SK-N-SH treated with all-trans-retinoic acid at 6 μM for 48 hours (cell line): Measurements from ENCODE around the gene H2BK1.

Source experiments
- ATAC-seq: fragments of 200-7000 bp; cut with Tn5 transposase; 3 replicates; pipeline ENCODE4 v1.9.1; 2020; ENCODE audit warnings: mild to moderate bottlenecking, moderate library complexity
- ARNTL ChIP-seq: fragments of 450-650 bp; formaldehyde crosslinking; IDR thresholded peaks from 2 replicates; pipeline ENCODE4 v1.5.0; 2020; ENCODE audit warnings: low read depth, mild to moderate bottlenecking, moderate library complexity, borderline replicate concordance
- BACH2 ChIP-seq: fragments of 250-450 bp; sonication (Bioruptor Pico); IDR thresholded peaks from 2 replicates; pipeline ENCODE4 v1.9.0; 2021; ENCODE audit warnings: mild to moderate bottlenecking, borderline replicate concordance
- CREB5 ChIP-seq: fragments of 250-450 bp; sonication (Bioruptor Pico); IDR thresholded peaks from 2 replicates; pipeline ENCODE4 v1.5.1; 2020; ENCODE audit warnings: low read depth, mild to moderate bottlenecking, moderate library complexity
- CSDC2 ChIP-seq: fragments of 250-450 bp; sonication (Bioruptor Pico); IDR thresholded peaks from 2 replicates; pipeline ENCODE4 v1.5.0; 2020; ENCODE audit warnings: mild to moderate bottlenecking, moderate library complexity
- ESRRG ChIP-seq: fragments of 250-450 bp; sonication (Bioruptor Pico); IDR thresholded peaks from 2 replicates; pipeline ENCODE4 v1.6.1; 2021; ENCODE audit warnings: mild to moderate bottlenecking
- GLIS3 ChIP-seq: fragments of 250-450 bp; sonication (Bioruptor Pico); IDR thresholded peaks from 2 replicates; pipeline ENCODE4 v1.5.0; 2020; ENCODE audit warnings: mild to moderate bottlenecking, moderate library complexity
- ISL1 ChIP-seq: fragments of 250-450 bp; sonication (Bioruptor Pico); IDR thresholded peaks from 2 replicates; pipeline ENCODE4 v2.1.2; 2022; ENCODE audit warnings: mild to moderate bottlenecking, moderate library complexity
- OSR1 ChIP-seq: fragments of 250-450 bp; sonication (Bioruptor Pico); IDR thresholded peaks from 2 replicates; pipeline ENCODE4 v1.8.0; 2022; ENCODE audit warnings: moderate library complexity, mild to moderate bottlenecking, inconsistent platforms
- PPARA ChIP-seq: fragments of 250-450 bp; sonication (Bioruptor Pico); IDR thresholded peaks from 2 replicates; pipeline ENCODE4 v1.5.0; 2020; ENCODE audit warnings: mild to moderate bottlenecking, borderline replicate concordance
- RARB ChIP-seq: fragments of 250-450 bp; sonication (Bioruptor Pico); IDR thresholded peaks from 2 replicates; pipeline ENCODE4 v1.8.0; 2021; ENCODE audit warnings: mild to moderate bottlenecking, moderate library complexity
- SNAI2 ChIP-seq: fragments of 250-450 bp; sonication (Bioruptor Pico); IDR thresholded peaks from 2 replicates; pipeline ENCODE4 v1.5.0; 2020; ENCODE audit warnings: mild to moderate bottlenecking, moderate library complexity
- TCF4 ChIP-seq: fragments of 250-450 bp; sonication (Bioruptor Pico); IDR thresholded peaks from 2 replicates; pipeline ENCODE4 v1.8.0; 2021; ENCODE audit warnings: mild to moderate bottlenecking, moderate library complexity, borderline replicate concordance
- TOX ChIP-seq: fragments of 250-450 bp; sonication (Bioruptor Pico); IDR thresholded peaks from 2 replicates; pipeline ENCODE4 v1.8.0; 2021; ENCODE audit warnings: mild to moderate bottlenecking, moderate library complexity, borderline replicate concordance
- TSHZ2 ChIP-seq: fragments of 250-450 bp; sonication (Bioruptor Pico); IDR thresholded peaks from 2 replicates; pipeline ENCODE4 v1.5.0; 2020; ENCODE audit warnings: mild to moderate bottlenecking, moderate library complexity
- ZC3H10 ChIP-seq: fragments of 250-450 bp; sonication (Bioruptor Pico); IDR thresholded peaks from 2 replicates; pipeline ENCODE4 v1.5.1; 2021; ENCODE audit warnings: mild to moderate bottlenecking, moderate library complexity
- ZFP3 ChIP-seq: fragments of 250-450 bp; sonication (Bioruptor Pico); IDR thresholded peaks from 2 replicates; pipeline ENCODE4 v1.5.0; 2020; ENCODE audit warnings: mild to moderate bottlenecking, moderate library complexity
- ZFP30 ChIP-seq: fragments of 450-650 bp; formaldehyde crosslinking; IDR thresholded peaks from 2 replicates; pipeline ENCODE4 v1.5.0; 2022; ENCODE audit warnings: mild to moderate bottlenecking, moderate library complexity
- ZNF565 ChIP-seq: fragments of 450-650 bp; formaldehyde crosslinking; conservative IDR thresholded peaks from 2 replicates; pipeline ENCODE4 v1.5.0; 2020; ENCODE audit warnings: low read depth, mild to moderate bottlenecking, moderate library complexity
- ZNF70 ChIP-seq: fragments of 450-650 bp; formaldehyde crosslinking; IDR thresholded peaks from 2 replicates; pipeline ENCODE4 v1.5.0; 2020; ENCODE audit warnings: mild to moderate bottlenecking, moderate library complexity
- ZNF8 ChIP-seq: fragments of 450-650 bp; formaldehyde crosslinking; IDR thresholded peaks from 2 replicates; pipeline ENCODE4 v1.5.0; 2020; ENCODE audit warnings: mild to moderate bottlenecking, moderate library complexity
- TF ChIP-seq, protein P1 (sequence below): fragments of 250-450 bp; sonication (Bioruptor Pico); IDR thresholded peaks from 2 replicates; pipeline ENCODE4 v1.5.1; 2021; ENCODE audit warnings: mild to moderate bottlenecking, moderate library complexity
- TF ChIP-seq, protein P2 (sequence below): fragments of 250-450 bp; sonication (Bioruptor Pico); IDR thresholded peaks from 2 replicates; pipeline ENCODE4 v1.8.0; 2021; ENCODE audit warnings: low read depth, mild to moderate bottlenecking, moderate library complexity, borderline replicate concordance
- TF ChIP-seq, protein P3 (sequence below): fragments of 250-450 bp; sonication (Bioruptor Pico); IDR thresholded peaks from 2 replicates; pipeline ENCODE4 v1.8.0; 2020; ENCODE audit warnings: mild to moderate bottlenecking, moderate library complexity, borderline replicate concordance

The H2BK1 gene

DNA sequence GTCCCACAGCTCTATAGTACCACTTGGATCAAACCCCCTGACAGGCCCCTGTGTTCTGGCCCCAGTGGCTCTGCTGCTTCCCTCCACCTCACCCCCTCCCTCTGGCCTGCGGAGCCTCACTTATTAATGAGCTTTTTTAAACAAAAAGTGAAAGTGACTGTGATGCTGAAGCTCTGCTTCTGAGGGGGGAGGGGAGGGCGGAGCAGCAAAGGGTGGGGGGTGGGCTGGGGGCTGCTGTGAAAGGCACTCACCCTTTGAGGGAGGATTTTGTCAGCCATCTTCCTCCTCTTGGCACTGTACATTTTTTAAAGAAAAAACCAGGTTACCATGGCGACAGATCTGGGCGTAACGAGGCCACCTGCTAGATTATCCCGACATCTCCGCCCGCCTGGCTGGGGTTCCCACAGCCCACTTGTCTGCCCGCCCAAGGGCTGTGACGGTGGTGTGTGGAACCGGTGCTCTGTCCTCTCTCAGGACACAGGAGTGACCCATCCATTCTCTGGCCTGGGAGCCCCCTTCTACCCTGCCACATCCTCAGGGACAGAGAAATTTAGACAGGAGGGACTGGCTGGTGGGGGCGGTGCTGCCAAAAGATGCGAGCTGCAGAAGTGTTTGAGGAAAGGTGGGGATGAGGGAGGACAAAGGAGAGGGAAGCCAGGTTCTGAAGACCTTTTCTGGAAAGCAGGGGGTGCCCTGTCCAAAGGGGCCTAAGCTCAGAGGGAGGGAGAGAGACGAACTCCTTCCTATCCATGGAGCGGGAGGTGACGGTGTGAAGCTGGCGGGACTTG, 33.3 kb upstream of the H2BK1 start (continued):
- TF ChIP-seq SNAI2 (CRISPR knock-in tag) (no peak), CSDC2 (CRISPR knock-in tag) (no peak)
- TF ChIP-seq, protein P1, sequence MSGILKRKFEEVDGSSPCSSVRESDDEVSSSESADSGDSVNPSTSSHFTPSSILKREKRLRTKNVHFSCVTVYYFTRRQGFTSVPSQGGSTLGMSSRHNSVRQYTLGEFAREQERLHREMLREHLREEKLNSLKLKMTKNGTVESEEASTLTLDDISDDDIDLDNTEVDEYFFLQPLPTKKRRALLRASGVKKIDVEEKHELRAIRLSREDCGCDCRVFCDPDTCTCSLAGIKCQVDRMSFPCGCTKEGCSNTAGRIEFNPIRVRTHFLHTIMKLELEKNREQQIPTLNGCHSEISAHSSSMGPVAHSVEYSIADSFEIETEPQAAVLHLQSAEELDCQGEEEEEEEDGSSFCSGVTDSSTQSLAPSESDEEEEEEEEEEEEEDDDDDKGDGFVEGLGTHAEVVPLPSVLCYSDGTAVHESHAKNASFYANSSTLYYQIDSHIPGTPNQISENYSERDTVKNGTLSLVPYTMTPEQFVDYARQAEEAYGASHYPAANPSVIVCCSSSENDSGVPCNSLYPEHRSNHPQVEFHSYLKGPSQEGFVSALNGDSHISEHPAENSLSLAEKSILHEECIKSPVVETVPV (CRISPR knock-in tag), result no peak
- TF ChIP-seq, all 23 proteins: peak for 0

DNA sequence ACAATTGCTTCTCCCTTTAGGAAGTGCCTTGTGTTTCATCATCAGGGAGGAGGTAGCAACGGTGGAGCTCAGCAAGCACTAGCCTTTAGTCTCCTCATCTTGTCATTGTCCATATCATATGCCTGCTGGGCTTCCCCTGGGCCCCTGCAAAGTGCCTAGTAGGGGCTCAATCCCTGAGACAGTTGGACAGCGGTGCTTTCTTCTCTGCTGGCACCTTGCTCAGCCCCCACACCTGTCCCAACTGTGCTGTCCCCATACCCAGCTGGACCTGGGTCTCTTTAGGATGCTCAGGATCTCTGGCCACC, 32.7 kb upstream of the H2BK1 start:
- no peak for TF ChIP-seq ARNTL (CRISPR knock-in tag)
- no peak for ATAC-seq

DNA sequence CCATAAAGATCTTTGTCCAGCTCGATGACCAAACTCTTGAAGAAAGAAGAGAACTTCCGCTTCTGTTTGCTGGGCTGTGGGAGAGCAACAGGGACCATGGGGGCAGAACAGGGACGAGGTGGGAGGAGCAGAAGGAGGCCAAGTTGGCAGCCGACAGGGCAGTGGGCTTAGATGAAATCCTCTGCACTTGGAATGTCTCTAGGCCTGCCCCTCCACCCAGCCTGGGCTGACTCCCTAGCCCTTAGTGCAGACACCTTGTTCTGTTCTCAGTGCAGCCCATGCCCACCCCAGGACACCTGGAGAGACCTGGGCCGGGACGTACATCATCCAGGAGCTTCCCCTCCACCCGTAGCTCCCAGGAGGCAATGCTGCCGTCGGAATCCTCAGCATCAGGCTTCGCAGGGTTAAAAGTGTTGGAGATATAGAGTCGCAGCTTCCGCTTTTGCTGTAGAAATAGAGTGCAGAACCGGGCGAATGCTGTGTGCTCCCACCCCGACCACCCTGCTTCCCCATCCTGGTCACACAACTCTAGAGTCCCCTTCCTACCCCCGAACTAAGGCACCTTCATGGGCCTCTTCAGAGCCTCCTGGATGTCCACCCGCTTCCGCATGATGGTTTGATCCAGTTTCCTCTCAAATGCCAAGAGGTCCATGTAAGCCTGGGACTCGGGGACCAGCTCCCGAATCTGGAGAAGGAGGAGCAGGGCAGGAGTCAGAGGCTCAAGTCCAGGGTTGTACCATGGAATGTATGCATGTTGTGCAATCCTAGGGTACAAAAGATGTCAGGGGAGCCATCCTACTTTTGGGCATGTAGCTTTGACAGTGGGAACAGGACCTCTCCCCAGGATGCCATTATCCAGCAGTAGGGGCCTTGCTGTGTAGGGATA, 32.1 kb upstream of the H2BK1 start:
- TF ChIP-seq CSDC2 (CRISPR knock-in tag) (no peak), RARB (CRISPR knock-in tag) (no peak), SNAI2 (CRISPR knock-in tag) (no peak), TOX (CRISPR knock-in tag) (no peak), OSR1 (no peak), BACH2 (CRISPR knock-in tag) (no peak), TSHZ2 (CRISPR knock-in tag) (no peak), ZC3H10 (no peak), GLIS3 (CRISPR knock-in tag) (no peak), ZFP30 (CRISPR knock-in tag) (no peak), CREB5 (CRISPR knock-in tag) (no peak), TCF4 (no peak), ZFP3 (CRISPR knock-in tag) (no peak)
- TF ChIP-seq, protein P2, sequence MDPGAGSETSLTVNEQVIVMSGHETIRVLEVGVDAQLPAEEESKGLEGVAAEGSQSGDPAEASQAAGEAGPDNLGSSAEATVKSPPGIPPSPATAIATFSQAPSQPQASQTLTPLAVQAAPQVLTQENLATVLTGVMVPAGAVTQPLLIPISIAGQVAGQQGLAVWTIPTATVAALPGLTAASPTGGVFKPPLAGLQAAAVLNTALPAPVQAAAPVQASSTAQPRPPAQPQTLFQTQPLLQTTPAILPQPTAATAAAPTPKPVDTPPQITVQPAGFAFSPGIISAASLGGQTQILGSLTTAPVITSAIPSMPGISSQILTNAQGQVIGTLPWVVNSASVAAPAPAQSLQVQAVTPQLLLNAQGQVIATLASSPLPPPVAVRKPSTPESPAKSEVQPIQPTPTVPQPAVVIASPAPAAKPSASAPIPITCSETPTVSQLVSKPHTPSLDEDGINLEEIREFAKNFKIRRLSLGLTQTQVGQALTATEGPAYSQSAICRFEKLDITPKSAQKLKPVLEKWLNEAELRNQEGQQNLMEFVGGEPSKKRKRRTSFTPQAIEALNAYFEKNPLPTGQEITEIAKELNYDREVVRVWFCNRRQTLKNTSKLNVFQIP (CRISPR knock-in tag), result no peak
- no peak for ATAC-seq

- no peak for ATAC-seq
- no peak for TF ChIP-seq ZNF8 (CRISPR knock-in tag)
- TF ChIP-seq OSR1, result no peak
- TF ChIP-seq ZNF565 (CRISPR knock-in tag), result no peak
- TF ChIP-seq, protein P1 (CRISPR knock-in tag), result no peak
- TF ChIP-seq, protein P2 (CRISPR knock-in tag), result no peak
- TF ChIP-seq ZC3H10, result no peak
- TF ChIP-seq BACH2 (CRISPR knock-in tag), result no peak
- no peak for TF ChIP-seq CSDC2 (CRISPR knock-in tag)
- no peak for TF ChIP-seq ESRRG
- TF ChIP-seq, protein P3, sequence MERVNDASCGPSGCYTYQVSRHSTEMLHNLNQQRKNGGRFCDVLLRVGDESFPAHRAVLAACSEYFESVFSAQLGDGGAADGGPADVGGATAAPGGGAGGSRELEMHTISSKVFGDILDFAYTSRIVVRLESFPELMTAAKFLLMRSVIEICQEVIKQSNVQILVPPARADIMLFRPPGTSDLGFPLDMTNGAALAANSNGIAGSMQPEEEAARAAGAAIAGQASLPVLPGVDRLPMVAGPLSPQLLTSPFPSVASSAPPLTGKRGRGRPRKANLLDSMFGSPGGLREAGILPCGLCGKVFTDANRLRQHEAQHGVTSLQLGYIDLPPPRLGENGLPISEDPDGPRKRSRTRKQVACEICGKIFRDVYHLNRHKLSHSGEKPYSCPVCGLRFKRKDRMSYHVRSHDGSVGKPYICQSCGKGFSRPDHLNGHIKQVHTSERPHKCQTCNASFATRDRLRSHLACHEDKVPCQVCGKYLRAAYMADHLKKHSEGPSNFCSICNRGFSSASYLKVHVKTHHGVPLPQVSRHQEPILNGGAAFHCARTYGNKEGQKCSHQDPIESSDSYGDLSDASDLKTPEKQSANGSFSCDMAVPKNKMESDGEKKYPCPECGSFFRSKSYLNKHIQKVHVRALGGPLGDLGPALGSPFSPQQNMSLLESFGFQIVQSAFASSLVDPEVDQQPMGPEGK, result no peak
- TF ChIP-seq TCF4, result no peak
- TF ChIP-seq ZFP30 (CRISPR knock-in tag), result no peak
- TF ChIP-seq ISL1 (CRISPR knock-in tag), result no peak
- no peak for TF ChIP-seq GLIS3 (CRISPR knock-in tag)
- no peak for TF ChIP-seq ZNF70 (CRISPR knock-in tag)
- TF ChIP-seq PPARA (CRISPR knock-in tag), result no peak
These were observed 31.4 kb upstream of the H2BK1 start for GRCh38 chr7:151241755-151242096.
